Fibroblast of lung (primary cell): ENCODE data around the gene DDX51. TPM values are rescaled to one million over a fixed set of nuclear protein-coding genes. Genes with fewer than 3 reads are reported as not detected.

Experiments
- DNase-seq, 2 donors: peaks; one replicate each; pipeline versions ENCODE4 v3.0.0 to v3.0.0-alpha.2; 2010; ENCODE audit warnings: low read depth in 2 of 2
- H2AFZ ChIP-seq: 2 replicates; pipeline ENCODE4 v1.5.1; 2012; ENCODE audit warnings: low read length, control low read depth, inconsistent platforms
- H3K27ac ChIP-seq: 2 replicates; pipeline ENCODE4 v1.5.1; 2011; ENCODE audit warnings: low read length, control low read depth; ENCODE audit not compliant: insufficient read depth
- H3K27me3 ChIP-seq: 2 replicates; pipeline ENCODE4 v1.5.1; 2011; ENCODE audit warnings: mild to moderate bottlenecking, low read length; ENCODE audit not compliant: control insufficient read depth, insufficient read depth
- H3K36me3 ChIP-seq: 2 replicates; pipeline ENCODE4 v1.5.1; 2011; ENCODE audit warnings: low read length; ENCODE audit not compliant: control insufficient read depth, insufficient read depth
- H3K4me1 ChIP-seq: 2 replicates; pipeline ENCODE4 v1.5.1; 2011; ENCODE audit warnings: low read length; ENCODE audit not compliant: control insufficient read depth, insufficient read depth; ENCODE audit errors: extremely low read depth
- H3K4me2 ChIP-seq: 2 replicates; pipeline ENCODE4 v1.5.1; 2011; ENCODE audit warnings: low read length, control low read depth; ENCODE audit not compliant: insufficient read depth; ENCODE audit errors: extremely low read depth
- H3K4me3 ChIP-seq, 4 experiments: fragments of 200-600 bp in 1 of 4; sonication (generic) in 1 of 4; replicated peaks in 1 of 4; 2 replicates each; pipeline ENCODE4 v1.5.1; 2011 to 2016; ENCODE audit warnings: low read length in 4 of 4, low read depth in 3 of 4, mild to moderate bottlenecking in 3 of 4, control low read depth in 2 of 4, inconsistent platforms in 1 of 4, mixed read lengths in 1 of 4; ENCODE audit not compliant: insufficient read depth in 1 of 4; ENCODE audit errors: control extremely low read depth in 1 of 4
- H3K79me2 ChIP-seq: 2 replicates; pipeline ENCODE4 v1.5.1; 2012; ENCODE audit warnings: mild to moderate bottlenecking, low read length, inconsistent platforms; ENCODE audit not compliant: control insufficient read depth, insufficient read depth
- H3K9ac ChIP-seq: 2 replicates; pipeline ENCODE4 v1.5.1; 2011; ENCODE audit warnings: mild to moderate bottlenecking, low read length, control low read depth; ENCODE audit not compliant: insufficient read depth
- H3K9me3 ChIP-seq: 2 replicates; pipeline ENCODE4 v1.5.1; 2012; ENCODE audit warnings: low read depth, low read length; ENCODE audit not compliant: control insufficient read depth, insufficient read depth
- H4K20me1 ChIP-seq: 2 replicates; pipeline ENCODE4 v1.5.1; 2011; ENCODE audit warnings: low read length; ENCODE audit not compliant: control insufficient read depth, insufficient read depth; ENCODE audit errors: extremely low read depth
- CTCF ChIP-seq, 2 donors: IDR thresholded peaks in 1 of 2; conservative IDR thresholded peaks in 1 of 2; 1 replicate in 1 of 2; 2 replicates in 1 of 2; pipeline ENCODE4 v1.5.1; 2011 to 2012; ENCODE audit warnings: low read length in 2 of 2, control low read depth in 1 of 2, inconsistent platforms in 1 of 2, low read depth in 1 of 2, mild to moderate bottlenecking in 1 of 2
- EZH2 ChIP-seq: IDR thresholded peaks from 2 replicates; pipeline ENCODE4 v1.5.1; 2012; ENCODE audit warnings: low read length, control low read depth, mild to moderate bottlenecking; ENCODE audit errors: missing control alignments
- polyA plus RNA-seq, 2 donors: library from polyadenylated mRNA; depleted of rRNA in 1 of 2; stranded (reverse) in 1 of 2; unstranded in 1 of 2; fragments of >200 nt; gene quantifications; 2 replicates each; pipeline ENCODE4 v1.2.1, GENCODE V29; 2011 to 2012; ENCODE audit warnings: missing spikeins in 1 of 2
- total RNA-seq: library from RNA; depleted of rRNA; stranded (reverse); fragments of >200 nt; gene quantifications from 2 replicates; pipeline ENCODE4 v1.2.1, GENCODE V29; 2014

The DDX51 gene
- total and polyA plus RNA-seq, 2 donors (not counting 1 experiment from before 2014, with no cell fraction given) = 3.7 to 7.4 TPM

GRCh38 chr12:132182711-132183365 lies 38.7 kb upstream of the DDX51 start:
- H3K36me3 ChIP-seq = no peaks in the 10 kb centered on the region
- peaks cover 5% of the 10 kb centered on the region for H3K27me3 ChIP-seq
- no peaks in the 10 kb centered on the region for H4K20me1 ChIP-seq
- DNase-seq = no peak
- H3K9me3 ChIP-seq = no peaks in the 10 kb centered on the region
- H3K4me1 ChIP-seq = no peaks in the 10 kb centered on the region
- H2AFZ ChIP-seq = no peak overlapping the region
- H3K27ac ChIP-seq = no peak overlapping the region
- H3K79me2 ChIP-seq = no peaks in the 10 kb centered on the region
- no peak overlapping the region for H3K9ac ChIP-seq
- TF ChIP-seq EZH2 (no peak), CTCF (conservative IDR thresholded peaks at IDR 0.05 in 1 of 2, IDR thresholded peaks at IDR 0.05 in 1 of 2; ENCODE audit: low read depth in 1 of 2, low read length in 2 of 2) (no peak)
- H3K4me3 ChIP-seq = no peak overlapping the region
- H3K4me2 ChIP-seq = no peak overlapping the region

DNA sequence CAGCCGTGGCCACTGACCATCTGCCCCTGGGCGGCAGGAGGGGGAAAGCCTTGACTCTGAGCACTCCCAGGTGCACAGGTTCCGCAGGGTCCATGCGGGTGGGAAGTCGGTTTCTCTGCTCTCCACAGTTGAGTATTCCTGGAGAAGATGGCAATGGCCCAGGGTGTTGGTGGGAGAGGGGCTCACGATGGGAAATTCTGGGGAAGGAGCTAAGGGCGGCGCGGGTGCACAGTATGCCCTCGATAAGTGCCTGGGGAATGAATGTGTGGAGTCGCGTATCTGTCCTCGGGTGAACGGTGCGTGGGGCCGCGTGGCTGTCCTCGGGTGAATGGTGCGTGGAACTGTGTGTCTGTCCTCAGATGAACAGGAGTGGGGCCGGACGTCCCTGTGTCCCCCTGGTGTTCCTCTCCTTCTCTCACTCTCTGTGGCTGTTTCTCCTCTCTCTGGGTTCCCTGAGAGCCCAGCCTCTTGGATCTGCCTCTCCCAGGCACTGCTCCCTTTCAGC lies 38.1 kb upstream of the DDX51 start:
- TF ChIP-seq EZH2 = no peak
- TF ChIP-seq CTCF (conservative IDR thresholded peaks at IDR 0.05 in 1 of 2, IDR thresholded peaks at IDR 0.05 in 1 of 2; ENCODE audit: low read depth in 1 of 2, low read length in 2 of 2) = no peak
- H3K79me2 ChIP-seq = no peaks in the 10 kb centered on the region
- no peak overlapping the region for H3K4me3 ChIP-seq
- no peaks in the 10 kb centered on the region for H3K36me3 ChIP-seq
- H3K4me1 ChIP-seq = no peaks in the 10 kb centered on the region
- peaks cover 7% of the 10 kb centered on the region for H3K27me3 ChIP-seq
- H3K27ac ChIP-seq = no peak overlapping the region
- no peaks in the 10 kb centered on the region for H3K9me3 ChIP-seq
- H3K4me2 ChIP-seq = no peak overlapping the region
- no peak overlapping the region for H2AFZ ChIP-seq
- no peak overlapping the region for H3K9ac ChIP-seq
- H4K20me1 ChIP-seq = no peaks in the 10 kb centered on the region
- no peak for DNase-seq

- Histone ChIP-seq H3K4me1 (no peaks in the 10 kb centered on the region), H3K36me3 (no peaks in the 10 kb centered on the region), H2AFZ (no peak overlapping the region), H3K4me3 (no peak overlapping the region), H3K27ac (no peak overlapping the region), H3K4me2 (no peak overlapping the region), H3K79me2 (no peaks in the 10 kb centered on the region), H3K9ac (no peak overlapping the region), H4K20me1 (no peaks in the 10 kb centered on the region), H3K9me3 (no peaks in the 10 kb centered on the region), H3K27me3 (peaks cover 9% of the 10 kb centered on the region)
- no peak for DNase-seq
- TF ChIP-seq CTCF (conservative IDR thresholded peaks at IDR 0.05 in 1 of 2, IDR thresholded peaks at IDR 0.05 in 1 of 2; ENCODE audit: low read depth in 1 of 2, low read length in 2 of 2) (no peak), EZH2 (no peak)
Observed at GRCh38 chr12:132181570-132182200, 37.6 kb upstream of the DDX51 start.
